Measurements from ENCODE around the gene GNAI2.

DNA sequence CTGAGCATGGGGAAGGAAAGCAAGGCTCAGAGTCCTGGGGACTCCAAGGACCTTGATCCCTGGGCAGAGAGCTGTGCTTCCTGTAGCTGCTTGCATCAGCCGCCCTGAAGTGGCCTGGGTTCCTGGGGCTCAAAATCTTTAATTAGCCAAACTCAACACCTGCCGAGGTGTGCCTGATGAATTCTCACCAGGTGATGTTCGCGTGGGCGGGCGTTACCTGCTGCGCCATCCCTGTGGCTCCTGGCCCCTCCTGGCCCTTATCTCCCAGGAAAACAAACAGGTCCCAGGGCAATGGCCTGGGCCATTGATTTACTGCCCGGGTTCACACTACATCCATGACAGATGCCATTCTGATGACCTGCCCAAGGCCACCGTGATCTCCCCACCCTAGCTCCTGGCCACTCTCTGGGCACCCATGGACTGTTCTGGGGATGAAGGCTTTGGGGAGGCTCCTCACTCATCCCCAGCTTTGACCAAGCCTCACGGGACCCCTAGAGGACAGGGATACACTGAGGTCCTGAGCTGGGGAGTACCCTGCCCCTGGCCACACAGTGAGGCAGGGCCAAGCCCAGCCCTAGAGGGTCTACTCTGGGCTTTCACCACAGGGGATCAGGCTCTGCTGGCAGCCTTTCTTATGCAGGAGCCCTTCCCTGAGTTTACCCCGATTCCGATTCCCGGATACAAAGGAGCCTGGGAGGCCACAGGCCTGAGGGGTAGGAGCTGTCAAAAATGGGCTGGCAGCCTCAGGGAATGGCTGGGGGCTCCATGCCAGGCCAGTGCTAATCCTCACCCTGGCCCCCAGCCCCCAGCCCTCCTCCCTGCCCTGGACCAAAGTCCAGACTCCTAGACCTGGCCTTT is 25.3 kb upstream of the GNAI2 start:
- TF ChIP-seq POLR2A (IDR thresholded peaks at IDR 0.05; ENCODE audit: low read depth), result no peak
- TF ChIP-seq, protein P1, sequence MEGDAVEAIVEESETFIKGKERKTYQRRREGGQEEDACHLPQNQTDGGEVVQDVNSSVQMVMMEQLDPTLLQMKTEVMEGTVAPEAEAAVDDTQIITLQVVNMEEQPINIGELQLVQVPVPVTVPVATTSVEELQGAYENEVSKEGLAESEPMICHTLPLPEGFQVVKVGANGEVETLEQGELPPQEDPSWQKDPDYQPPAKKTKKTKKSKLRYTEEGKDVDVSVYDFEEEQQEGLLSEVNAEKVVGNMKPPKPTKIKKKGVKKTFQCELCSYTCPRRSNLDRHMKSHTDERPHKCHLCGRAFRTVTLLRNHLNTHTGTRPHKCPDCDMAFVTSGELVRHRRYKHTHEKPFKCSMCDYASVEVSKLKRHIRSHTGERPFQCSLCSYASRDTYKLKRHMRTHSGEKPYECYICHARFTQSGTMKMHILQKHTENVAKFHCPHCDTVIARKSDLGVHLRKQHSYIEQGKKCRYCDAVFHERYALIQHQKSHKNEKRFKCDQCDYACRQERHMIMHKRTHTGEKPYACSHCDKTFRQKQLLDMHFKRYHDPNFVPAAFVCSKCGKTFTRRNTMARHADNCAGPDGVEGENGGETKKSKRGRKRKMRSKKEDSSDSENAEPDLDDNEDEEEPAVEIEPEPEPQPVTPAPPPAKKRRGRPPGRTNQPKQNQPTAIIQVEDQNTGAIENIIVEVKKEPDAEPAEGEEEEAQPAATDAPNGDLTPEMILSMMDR (IDR thresholded peaks at IDR 0.05), result no peak
- TF ChIP-seq POLR2AphosphoS5 (IDR thresholded peaks at IDR 0.05), result no peak
